Body of pancreas (tissue), 4 donors: ENCODE measurements around the gene EYS.

Experiments
- POLR2A ChIP-seq, 3 donors: fragments of 450-650 bp; IDR thresholded peaks; one replicate each; pipeline ENCODE4 v1.6.1; 2016; ENCODE audit warnings: antibody characterized with exemption in 3 of 3, mild to moderate bottlenecking in 2 of 3
- TF ChIP-seq, protein P1 (sequence below), 7 experiments: fragments of 450-650 bp in 4 of 7; fragments of 200-600 bp in 3 of 7; sonication (generic) in 3 of 7; IDR thresholded peaks; one replicate each; pipeline ENCODE4 v1.5.1; 2016 to 2019; ENCODE audit warnings: antibody characterized with exemption in 7 of 7

DNA sequence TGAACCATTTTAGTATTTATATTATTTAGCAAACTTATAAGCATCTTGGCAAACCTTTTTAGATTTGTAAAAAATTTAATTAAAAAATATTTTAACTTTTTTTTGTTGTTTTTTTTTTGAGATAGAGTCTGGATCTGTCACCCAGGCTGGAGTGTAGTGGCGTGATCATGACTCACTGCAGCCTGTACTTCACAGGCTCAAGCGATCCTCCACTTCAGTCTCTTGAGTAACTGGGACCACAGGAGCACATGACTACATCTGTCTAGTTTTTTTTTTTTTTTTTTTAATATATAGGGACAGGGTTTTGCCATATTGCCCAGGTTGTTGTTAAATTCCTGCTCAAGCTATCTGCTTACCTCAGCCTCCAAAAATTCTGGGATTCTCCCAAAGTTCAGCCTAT is 161.1 kb downstream of the EYS start:
- no peak for TF ChIP-seq POLR2A (IDR thresholded peaks at IDR 0.05)
- TF ChIP-seq, protein P1, sequence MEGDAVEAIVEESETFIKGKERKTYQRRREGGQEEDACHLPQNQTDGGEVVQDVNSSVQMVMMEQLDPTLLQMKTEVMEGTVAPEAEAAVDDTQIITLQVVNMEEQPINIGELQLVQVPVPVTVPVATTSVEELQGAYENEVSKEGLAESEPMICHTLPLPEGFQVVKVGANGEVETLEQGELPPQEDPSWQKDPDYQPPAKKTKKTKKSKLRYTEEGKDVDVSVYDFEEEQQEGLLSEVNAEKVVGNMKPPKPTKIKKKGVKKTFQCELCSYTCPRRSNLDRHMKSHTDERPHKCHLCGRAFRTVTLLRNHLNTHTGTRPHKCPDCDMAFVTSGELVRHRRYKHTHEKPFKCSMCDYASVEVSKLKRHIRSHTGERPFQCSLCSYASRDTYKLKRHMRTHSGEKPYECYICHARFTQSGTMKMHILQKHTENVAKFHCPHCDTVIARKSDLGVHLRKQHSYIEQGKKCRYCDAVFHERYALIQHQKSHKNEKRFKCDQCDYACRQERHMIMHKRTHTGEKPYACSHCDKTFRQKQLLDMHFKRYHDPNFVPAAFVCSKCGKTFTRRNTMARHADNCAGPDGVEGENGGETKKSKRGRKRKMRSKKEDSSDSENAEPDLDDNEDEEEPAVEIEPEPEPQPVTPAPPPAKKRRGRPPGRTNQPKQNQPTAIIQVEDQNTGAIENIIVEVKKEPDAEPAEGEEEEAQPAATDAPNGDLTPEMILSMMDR (IDR thresholded peaks at IDR 0.05), result no peak
